OCI-LY1 (cell line): ENCODE measurements around the gene ADRA1B.

Source experiments
- H2AFZ ChIP-seq: fragments of 200-600 bp; sonication (generic), shearing (Covaris generic); 2 replicates; pipeline ENCODE4 v1.6.0; 2014; ENCODE audit warnings: antibody characterized with exemption, mild to moderate bottlenecking, low read length
- H3F3A ChIP-seq: fragments of 200-600 bp; sonication (generic), shearing (Covaris generic); 2 replicates; pipeline ENCODE4 v1.6.0; 2014; ENCODE audit warnings: mild to moderate bottlenecking, antibody characterized with exemption, low read length, moderate library complexity; ENCODE audit not compliant: insufficient read depth
- H3K27ac ChIP-seq: fragments of 200-600 bp; sonication (generic); 2 replicates; pipeline ENCODE4 v1.5.1; 2014; ENCODE audit warnings: low read length, mixed run types, mild to moderate bottlenecking, low read depth; ENCODE audit not compliant: poor library complexity, severe bottlenecking
- H3K27me3 ChIP-seq: fragments of 200-600 bp; sonication (generic); 2 replicates; pipeline ENCODE4 v1.6.0; 2014; ENCODE audit warnings: antibody characterized with exemption, mild to moderate bottlenecking, low read length, moderate library complexity; ENCODE audit not compliant: insufficient read depth
- H3K36me3 ChIP-seq: fragments of 200-600 bp; sonication (generic); 2 replicates; pipeline ENCODE4 v1.6.1; 2014; ENCODE audit warnings: mild to moderate bottlenecking, antibody characterized with exemption, low read length, moderate library complexity, mixed read lengths; ENCODE audit not compliant: insufficient read depth
- H3K4me1 ChIP-seq: fragments of 200-600 bp; sonication (generic); 2 replicates; pipeline ENCODE4 v1.5.1; 2014; ENCODE audit warnings: mild to moderate bottlenecking, low read length, moderate library complexity; ENCODE audit not compliant: insufficient read depth, severe bottlenecking
- H3K4me2 ChIP-seq: fragments of 200-600 bp; sonication (generic), shearing (Covaris generic); 2 replicates; pipeline ENCODE4 v1.6.1; 2014; ENCODE audit warnings: low read length
- H3K4me3 ChIP-seq: fragments of 200-600 bp; sonication (generic); 2 replicates; pipeline ENCODE4 v1.5.1; 2014; ENCODE audit warnings: low read length, low read depth, mild to moderate bottlenecking, mixed read lengths; ENCODE audit not compliant: poor library complexity, severe bottlenecking
- H3K79me2 ChIP-seq: fragments of 200-600 bp; shearing (Covaris generic); 2 replicates; pipeline ENCODE4 v1.6.1; 2016; ENCODE audit warnings: mixed run types, low read length, mixed read lengths; ENCODE audit not compliant: insufficient read depth
- H3K9ac ChIP-seq: fragments of 200-600 bp; sonication (generic), shearing (Covaris generic); 2 replicates; pipeline ENCODE4 v1.6.1; 2014; ENCODE audit warnings: mild to moderate bottlenecking, low read length, mixed read lengths
- H3K9me2 ChIP-seq: fragments of 200-600 bp; sonication (generic), shearing (Covaris generic); 2 replicates; pipeline ENCODE4 v1.6.1; 2014; ENCODE audit warnings: low read depth, mild to moderate bottlenecking, low read length, mixed read lengths
- H3K9me3 ChIP-seq: fragments of 200-600 bp; shearing (Covaris generic); 2 replicates; pipeline ENCODE4 v1.6.1; 2014; ENCODE audit warnings: low read length, mixed read lengths
- H4K20me1 ChIP-seq: fragments of 200-600 bp; sonication (generic), shearing (Covaris generic); 2 replicates; pipeline ENCODE4 v1.6.0; 2016; ENCODE audit warnings: mild to moderate bottlenecking, low read length; ENCODE audit not compliant: insufficient read depth
- EZH2 ChIP-seq: fragments of 200-600 bp; sonication (generic), shearing (Covaris generic); IDR thresholded peaks from 2 replicates; pipeline ENCODE4 v1.8.0; 2017; ENCODE audit warnings: borderline replicate concordance, mixed run types, mild to moderate bottlenecking, antibody characterized with exemption, low read length, moderate library complexity, mixed read lengths
- TF ChIP-seq, protein P1 (sequence below): fragments of 200-600 bp; sonication (generic), shearing (Covaris generic); IDR thresholded peaks from 2 replicates; pipeline ENCODE4 v1.5.1; 2017; ENCODE audit warnings: mild to moderate bottlenecking, antibody characterized with exemption, low read length, moderate library complexity, mixed read lengths

Gene ADRA1B

GRCh38 chr5:159990506-159990905, 74.2 kb downstream of the ADRA1B start:
- Histone ChIP-seq H3K79me2 (no peaks in the 10 kb centered on the region), H4K20me1 (no peaks in the 10 kb centered on the region), H3K9me3 (0 out of 2 replicates have a peak, but pooled peaks cover 4% of the 10 kb centered on the region), H3K36me3 (no peaks in the 10 kb centered on the region), H3K9me2 (no peaks in the 10 kb centered on the region), H3K9ac (no peak overlapping the region), H3F3A (no peaks in the 10 kb centered on the region), H2AFZ (no peak overlapping the region), H3K4me2 (no peak overlapping the region), H3K27me3 (peaks cover 9% of the 10 kb centered on the region; the same call in 1 of the 2 replicates), H3K27ac (no peak overlapping the region), H3K4me1 (peaks cover 12% of the 10 kb centered on the region), H3K4me3 (no peak overlapping the region)
- TF ChIP-seq, protein P1, sequence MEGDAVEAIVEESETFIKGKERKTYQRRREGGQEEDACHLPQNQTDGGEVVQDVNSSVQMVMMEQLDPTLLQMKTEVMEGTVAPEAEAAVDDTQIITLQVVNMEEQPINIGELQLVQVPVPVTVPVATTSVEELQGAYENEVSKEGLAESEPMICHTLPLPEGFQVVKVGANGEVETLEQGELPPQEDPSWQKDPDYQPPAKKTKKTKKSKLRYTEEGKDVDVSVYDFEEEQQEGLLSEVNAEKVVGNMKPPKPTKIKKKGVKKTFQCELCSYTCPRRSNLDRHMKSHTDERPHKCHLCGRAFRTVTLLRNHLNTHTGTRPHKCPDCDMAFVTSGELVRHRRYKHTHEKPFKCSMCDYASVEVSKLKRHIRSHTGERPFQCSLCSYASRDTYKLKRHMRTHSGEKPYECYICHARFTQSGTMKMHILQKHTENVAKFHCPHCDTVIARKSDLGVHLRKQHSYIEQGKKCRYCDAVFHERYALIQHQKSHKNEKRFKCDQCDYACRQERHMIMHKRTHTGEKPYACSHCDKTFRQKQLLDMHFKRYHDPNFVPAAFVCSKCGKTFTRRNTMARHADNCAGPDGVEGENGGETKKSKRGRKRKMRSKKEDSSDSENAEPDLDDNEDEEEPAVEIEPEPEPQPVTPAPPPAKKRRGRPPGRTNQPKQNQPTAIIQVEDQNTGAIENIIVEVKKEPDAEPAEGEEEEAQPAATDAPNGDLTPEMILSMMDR, result no peak
- no peak for TF ChIP-seq EZH2

- Histone ChIP-seq H3K9me3 (0 out of 2 replicates have a peak, but pooled peaks cover 4% of the 10 kb centered on the region), H3K4me3 (no peak overlapping the region), H2AFZ (no peak overlapping the region), H3F3A (no peaks in the 10 kb centered on the region), H4K20me1 (no peaks in the 10 kb centered on the region), H3K4me2 (no peak overlapping the region), H3K27me3 (peaks cover 9% of the 10 kb centered on the region; the same call in 1 of the 2 replicates), H3K9ac (no peak overlapping the region), H3K27ac (no peak overlapping the region), H3K9me2 (no peaks in the 10 kb centered on the region), H3K36me3 (no peaks in the 10 kb centered on the region), H3K4me1 (peaks cover 2% of the 10 kb centered on the region), H3K79me2 (no peaks in the 10 kb centered on the region)
- no peak for TF ChIP-seq EZH2
- TF ChIP-seq, protein P1, result no peak
Observed at GRCh38 chr5:159992566-159992965, 76.3 kb downstream of the ADRA1B start.

DNA sequence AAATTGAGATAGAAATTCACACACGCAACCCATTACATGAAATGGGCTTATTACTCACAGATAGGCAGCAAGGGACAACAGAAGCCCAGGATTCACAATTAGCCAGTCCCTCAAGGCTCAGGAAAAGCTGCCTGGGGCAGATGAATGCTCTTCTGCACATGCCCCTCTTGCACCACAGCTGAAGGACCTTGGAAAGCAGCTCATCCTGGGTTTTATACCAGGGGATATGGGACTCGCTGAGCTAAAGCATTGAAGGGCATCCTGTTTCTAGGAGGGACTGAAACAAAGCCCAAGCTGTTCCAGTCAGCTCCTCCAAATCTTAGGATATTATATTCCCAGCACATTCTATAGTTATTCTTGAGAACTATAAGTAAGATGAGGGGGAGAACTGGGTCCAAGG, 76.9 kb downstream of the ADRA1B start:
- no peaks in the 10 kb centered on the region for H3K79me2 ChIP-seq
- H4K20me1 ChIP-seq, result no peaks in the 10 kb centered on the region
- 0 out of 2 replicates have a peak, but pooled peaks cover 4% of the 10 kb centered on the region for H3K9me3 ChIP-seq
- H3K36me3 ChIP-seq, result no peaks in the 10 kb centered on the region
- H3K9me2 ChIP-seq, result no peaks in the 10 kb centered on the region
- no peak overlapping the region for H3K4me2 ChIP-seq
- H3K9ac ChIP-seq, result no peak overlapping the region
- H2AFZ ChIP-seq, result no peak overlapping the region
- no peaks in the 10 kb centered on the region for H3K4me1 ChIP-seq
- no peak overlapping the region for H3K27ac ChIP-seq
- no peak overlapping the region for H3K4me3 ChIP-seq
- TF ChIP-seq EZH2, result no peak
- TF ChIP-seq, protein P1, result no peak
- H3K27me3 ChIP-seq, result peaks cover 9% of the 10 kb centered on the region; the same call in 1 of the 2 replicates
- no peaks in the 10 kb centered on the region for H3F3A ChIP-seq
